Measurements from ENCODE around the gene BSN.

The BSN gene

DNA sequence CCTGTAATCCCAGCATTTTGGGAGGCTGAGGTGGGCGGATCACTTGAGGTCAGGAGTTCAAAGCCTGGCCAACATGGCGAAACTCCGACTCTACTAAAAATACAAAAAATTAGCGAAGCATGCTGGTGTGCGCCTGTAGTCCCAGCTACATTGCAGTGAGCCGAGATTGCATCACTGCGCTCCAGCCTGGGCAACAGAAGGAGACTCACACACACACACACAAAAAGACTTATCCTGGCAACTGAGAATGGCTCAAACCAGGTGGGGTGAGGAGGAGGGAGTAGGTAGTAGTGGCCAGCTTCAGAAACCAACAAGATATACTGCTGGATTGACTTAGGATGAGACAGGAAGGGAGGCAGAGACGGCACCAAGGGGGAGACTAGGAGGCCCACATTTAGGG, 66.5 kb downstream of the BSN start:
- ATAC-seq (ENCODE audit: insufficient read depth, low read depth), result no peak
- no peak overlapping the region for H3K4me2 ChIP-seq (ENCODE audit: insufficient read depth, low read length)
- H3K9me3 ChIP-seq (ENCODE audit: insufficient read depth, low read length, severe bottlenecking), result no peaks in the 10 kb centered on the region
- no peak overlapping the region for H3K4me3 ChIP-seq (ENCODE audit: low read depth in 1 of 2, low read length in 2 of 2)
- peaks cover 3% of the 10 kb centered on the region; the same call in 1 of the 2 replicates for H4K20me1 ChIP-seq (ENCODE audit: insufficient read depth, low read length)
- H3K36me3 ChIP-seq (ENCODE audit: insufficient read depth, low read length), result no peaks in the 10 kb centered on the region
- H3K27me3 ChIP-seq (ENCODE audit: insufficient read depth, low read length, poor library complexity), result no peaks in the 10 kb centered on the region
- H3K27ac ChIP-seq (ENCODE audit: low read length), result no peak overlapping the region
- TF ChIP-seq, protein P1, sequence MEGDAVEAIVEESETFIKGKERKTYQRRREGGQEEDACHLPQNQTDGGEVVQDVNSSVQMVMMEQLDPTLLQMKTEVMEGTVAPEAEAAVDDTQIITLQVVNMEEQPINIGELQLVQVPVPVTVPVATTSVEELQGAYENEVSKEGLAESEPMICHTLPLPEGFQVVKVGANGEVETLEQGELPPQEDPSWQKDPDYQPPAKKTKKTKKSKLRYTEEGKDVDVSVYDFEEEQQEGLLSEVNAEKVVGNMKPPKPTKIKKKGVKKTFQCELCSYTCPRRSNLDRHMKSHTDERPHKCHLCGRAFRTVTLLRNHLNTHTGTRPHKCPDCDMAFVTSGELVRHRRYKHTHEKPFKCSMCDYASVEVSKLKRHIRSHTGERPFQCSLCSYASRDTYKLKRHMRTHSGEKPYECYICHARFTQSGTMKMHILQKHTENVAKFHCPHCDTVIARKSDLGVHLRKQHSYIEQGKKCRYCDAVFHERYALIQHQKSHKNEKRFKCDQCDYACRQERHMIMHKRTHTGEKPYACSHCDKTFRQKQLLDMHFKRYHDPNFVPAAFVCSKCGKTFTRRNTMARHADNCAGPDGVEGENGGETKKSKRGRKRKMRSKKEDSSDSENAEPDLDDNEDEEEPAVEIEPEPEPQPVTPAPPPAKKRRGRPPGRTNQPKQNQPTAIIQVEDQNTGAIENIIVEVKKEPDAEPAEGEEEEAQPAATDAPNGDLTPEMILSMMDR (IDR thresholded peaks at IDR 0.05; ENCODE audit: borderline replicate concordance, extremely low read depth, low read length, poor library complexity, severe bottlenecking), result no peak
- TF ChIP-seq EZH2 (IDR thresholded peaks at IDR 0.05; ENCODE audit: borderline replicate concordance, low read depth, low read length, severe bottlenecking), result no peak
- no peak overlapping the region for H3K9ac ChIP-seq (ENCODE audit: low read depth, low read length)
- no peak overlapping the region for H2AFZ ChIP-seq (ENCODE audit: low read depth, low read length)
- no peaks in the 10 kb centered on the region for H3K4me1 ChIP-seq (ENCODE audit: insufficient read depth, low read length)
- no peak for DNase-seq
- H3K79me2 ChIP-seq (ENCODE audit: insufficient read depth, low read length), result no peaks in the 10 kb centered on the region

DNA sequence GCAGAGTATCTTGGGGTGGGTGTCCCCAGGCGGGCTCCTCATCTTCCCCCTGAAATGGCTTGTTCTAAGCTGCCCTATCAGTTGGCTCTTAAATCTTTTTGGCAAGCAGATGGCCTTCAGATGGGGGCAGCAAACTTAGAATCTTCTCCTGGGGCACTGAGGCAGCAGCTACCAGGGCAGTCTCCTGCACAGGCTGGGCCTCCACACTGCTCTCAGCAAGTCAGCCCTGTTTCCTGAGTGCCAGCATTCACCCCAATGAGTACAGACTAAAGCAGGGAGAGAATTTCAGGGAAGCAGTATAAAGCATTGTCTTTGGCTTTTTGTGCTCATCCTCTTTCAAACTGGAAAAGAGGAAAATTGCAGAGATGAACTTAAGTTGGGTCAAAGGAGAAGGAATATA, 68.8 kb downstream of the BSN start:
- H3K27ac ChIP-seq (ENCODE audit: low read length), result no peak overlapping the region
- H4K20me1 ChIP-seq (ENCODE audit: insufficient read depth, low read length), result peaks cover 2% of the 10 kb centered on the region; the same call in 1 of the 2 replicates
- no peak overlapping the region for H3K4me3 ChIP-seq (ENCODE audit: low read depth in 1 of 2, low read length in 2 of 2)
- no peaks in the 10 kb centered on the region for H3K36me3 ChIP-seq (ENCODE audit: insufficient read depth, low read length)
- no peak overlapping the region for H2AFZ ChIP-seq (ENCODE audit: low read depth, low read length)
- H3K9me3 ChIP-seq (ENCODE audit: insufficient read depth, low read length, severe bottlenecking), result no peaks in the 10 kb centered on the region
- no peak for ATAC-seq (ENCODE audit: insufficient read depth, low read depth)
- no peaks in the 10 kb centered on the region for H3K79me2 ChIP-seq (ENCODE audit: insufficient read depth, low read length)
- TF ChIP-seq, protein P1 (IDR thresholded peaks at IDR 0.05; ENCODE audit: borderline replicate concordance, extremely low read depth, low read length, poor library complexity, severe bottlenecking), result no peak
- no peak for TF ChIP-seq EZH2 (IDR thresholded peaks at IDR 0.05; ENCODE audit: borderline replicate concordance, low read depth, low read length, severe bottlenecking)
- H3K4me2 ChIP-seq (ENCODE audit: insufficient read depth, low read length), result no peak overlapping the region
- no peaks in the 10 kb centered on the region for H3K27me3 ChIP-seq (ENCODE audit: insufficient read depth, low read length, poor library complexity)
- no peak for DNase-seq
- no peaks in the 10 kb centered on the region for H3K4me1 ChIP-seq (ENCODE audit: insufficient read depth, low read length)
- no peak overlapping the region for H3K9ac ChIP-seq (ENCODE audit: low read depth, low read length)

DNA sequence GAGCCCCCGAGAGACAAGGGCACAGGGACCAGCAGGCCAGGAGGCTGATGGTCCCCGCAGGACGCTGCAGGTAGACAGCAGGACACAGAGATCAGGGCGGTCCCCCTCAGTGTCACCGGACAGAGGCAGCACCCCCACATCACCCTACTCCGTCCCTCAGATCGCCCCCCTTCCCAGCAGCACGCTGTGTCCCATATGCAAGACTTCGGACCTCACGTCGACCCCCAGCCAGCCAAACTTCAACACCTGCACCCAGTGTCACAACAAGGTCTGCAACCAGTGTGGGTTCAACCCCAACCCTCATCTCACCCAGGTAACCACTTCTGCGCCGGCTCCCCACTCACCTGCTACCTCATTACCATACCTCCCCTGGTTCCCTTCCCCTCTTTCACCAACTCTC, 70.8 kb downstream of the BSN start:
- Histone ChIP-seq H3K4me3 (ENCODE audit: low read depth in 1 of 2, low read length in 2 of 2) (no peak overlapping the region), H3K79me2 (ENCODE audit: insufficient read depth, low read length) (no peaks in the 10 kb centered on the region), H4K20me1 (ENCODE audit: insufficient read depth, low read length) (no peaks in the 10 kb centered on the region), H2AFZ (ENCODE audit: low read depth, low read length) (no peak overlapping the region), H3K9me3 (ENCODE audit: insufficient read depth, low read length, severe bottlenecking) (no peaks in the 10 kb centered on the region), H3K4me2 (ENCODE audit: insufficient read depth, low read length) (no peak overlapping the region), H3K9ac (ENCODE audit: low read depth, low read length) (no peak overlapping the region), H3K27ac (ENCODE audit: low read length) (no peak overlapping the region), H3K4me1 (ENCODE audit: insufficient read depth, low read length) (no peaks in the 10 kb centered on the region), H3K27me3 (ENCODE audit: insufficient read depth, low read length, poor library complexity) (no peaks in the 10 kb centered on the region), H3K36me3 (ENCODE audit: insufficient read depth, low read length) (no peaks in the 10 kb centered on the region)
- no peak for ATAC-seq (ENCODE audit: insufficient read depth, low read depth)
- no peak for DNase-seq
- no peak for TF ChIP-seq EZH2 (IDR thresholded peaks at IDR 0.05; ENCODE audit: borderline replicate concordance, low read depth, low read length, severe bottlenecking)
- TF ChIP-seq, protein P1 (IDR thresholded peaks at IDR 0.05; ENCODE audit: borderline replicate concordance, extremely low read depth, low read length, poor library complexity, severe bottlenecking), result no peak

DNA sequence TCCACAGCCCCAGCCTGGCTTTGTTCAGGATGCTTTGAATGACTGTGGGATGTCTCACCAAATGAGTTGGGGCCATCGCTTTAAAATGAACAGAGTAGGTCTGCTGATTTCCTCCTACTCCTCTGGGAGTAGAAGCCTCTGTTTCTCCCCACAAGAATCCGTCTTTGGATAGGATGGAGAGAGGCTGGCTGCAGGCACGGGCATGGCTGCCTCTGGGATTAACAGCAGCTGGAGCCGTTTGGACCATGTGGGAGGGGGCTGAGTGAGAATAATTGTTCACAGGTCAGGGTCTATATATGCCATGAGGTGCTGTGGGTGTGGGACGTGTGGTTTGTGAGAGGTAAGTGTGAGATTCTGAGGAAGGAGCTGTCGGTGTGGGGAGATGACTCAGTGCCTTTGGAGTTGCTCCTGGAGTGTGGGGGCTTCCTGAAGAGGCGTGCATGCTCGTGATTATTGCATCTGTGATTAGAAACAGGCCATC, 71.9 kb downstream of the BSN start:
- Histone ChIP-seq H3K4me3 (ENCODE audit: low read depth in 1 of 2, low read length in 2 of 2) (no peak overlapping the region), H3K4me2 (ENCODE audit: insufficient read depth, low read length) (no peak overlapping the region), H4K20me1 (ENCODE audit: insufficient read depth, low read length) (no peaks in the 10 kb centered on the region), H2AFZ (ENCODE audit: low read depth, low read length) (no peak overlapping the region), H3K9ac (ENCODE audit: low read depth, low read length) (no peak overlapping the region), H3K36me3 (ENCODE audit: insufficient read depth, low read length) (no peaks in the 10 kb centered on the region), H3K27ac (ENCODE audit: low read length) (no peak overlapping the region), H3K79me2 (ENCODE audit: insufficient read depth, low read length) (no peaks in the 10 kb centered on the region), H3K9me3 (ENCODE audit: insufficient read depth, low read length, severe bottlenecking) (no peaks in the 10 kb centered on the region), H3K27me3 (ENCODE audit: insufficient read depth, low read length, poor library complexity) (no peaks in the 10 kb centered on the region), H3K4me1 (ENCODE audit: insufficient read depth, low read length) (no peaks in the 10 kb centered on the region)
- DNase-seq (no peak), ATAC-seq (ENCODE audit: insufficient read depth, low read depth) (no peak)
- TF ChIP-seq EZH2 (IDR thresholded peaks at IDR 0.05; ENCODE audit: borderline replicate concordance, low read depth, low read length, severe bottlenecking), result no peak
- TF ChIP-seq, protein P1 (IDR thresholded peaks at IDR 0.05; ENCODE audit: borderline replicate concordance, extremely low read depth, low read length, poor library complexity, severe bottlenecking), result no peak

Data from DND-41 (cell line).